ENCODE results near the gene GLYATL1B.

DNA sequence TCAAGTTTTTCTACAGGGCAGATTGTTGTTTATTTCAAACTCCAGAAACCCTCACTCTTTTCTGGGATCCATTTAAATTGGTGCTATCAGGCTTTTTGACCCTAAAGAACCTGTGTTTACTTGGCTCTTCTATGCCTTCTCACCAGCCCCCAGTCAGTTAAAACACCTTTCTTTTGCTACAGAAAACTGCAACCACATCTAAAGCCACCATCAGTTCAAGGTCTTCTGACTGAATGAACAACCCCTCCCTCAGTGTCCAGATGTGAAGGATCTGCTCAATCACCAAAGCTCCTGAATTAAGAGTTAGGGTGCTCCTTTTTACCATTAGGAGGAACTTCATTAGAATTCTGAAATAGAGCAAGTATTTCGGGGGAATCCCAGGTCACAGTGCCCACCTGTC, 7.0 kb upstream of the GLYATL1B start:
- TF ChIP-seq, protein P1, sequence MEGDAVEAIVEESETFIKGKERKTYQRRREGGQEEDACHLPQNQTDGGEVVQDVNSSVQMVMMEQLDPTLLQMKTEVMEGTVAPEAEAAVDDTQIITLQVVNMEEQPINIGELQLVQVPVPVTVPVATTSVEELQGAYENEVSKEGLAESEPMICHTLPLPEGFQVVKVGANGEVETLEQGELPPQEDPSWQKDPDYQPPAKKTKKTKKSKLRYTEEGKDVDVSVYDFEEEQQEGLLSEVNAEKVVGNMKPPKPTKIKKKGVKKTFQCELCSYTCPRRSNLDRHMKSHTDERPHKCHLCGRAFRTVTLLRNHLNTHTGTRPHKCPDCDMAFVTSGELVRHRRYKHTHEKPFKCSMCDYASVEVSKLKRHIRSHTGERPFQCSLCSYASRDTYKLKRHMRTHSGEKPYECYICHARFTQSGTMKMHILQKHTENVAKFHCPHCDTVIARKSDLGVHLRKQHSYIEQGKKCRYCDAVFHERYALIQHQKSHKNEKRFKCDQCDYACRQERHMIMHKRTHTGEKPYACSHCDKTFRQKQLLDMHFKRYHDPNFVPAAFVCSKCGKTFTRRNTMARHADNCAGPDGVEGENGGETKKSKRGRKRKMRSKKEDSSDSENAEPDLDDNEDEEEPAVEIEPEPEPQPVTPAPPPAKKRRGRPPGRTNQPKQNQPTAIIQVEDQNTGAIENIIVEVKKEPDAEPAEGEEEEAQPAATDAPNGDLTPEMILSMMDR (IDR thresholded peaks at IDR 0.05 in 2 of 3, conservative IDR thresholded peaks at IDR 0.05 in 1 of 3; ENCODE audit: borderline replicate concordance in 1 of 3, insufficient read depth in 1 of 3, low read depth in 2 of 3, low read length in 2 of 3) = no peak
- no peak for TF ChIP-seq POLR2A (IDR thresholded peaks at IDR 0.05; ENCODE audit: borderline replicate concordance, extremely low read depth, insufficient read depth, insufficient read length)
- no peak for TF ChIP-seq POLR2AphosphoS5 (IDR thresholded peaks at IDR 0.05; ENCODE audit: low read depth, low read length)
- no peak for TF ChIP-seq YY1 (IDR thresholded peaks at IDR 0.05; ENCODE audit: extremely low read depth, insufficient replicate concordance, low read depth, low read length)
- TF ChIP-seq, protein P2, sequence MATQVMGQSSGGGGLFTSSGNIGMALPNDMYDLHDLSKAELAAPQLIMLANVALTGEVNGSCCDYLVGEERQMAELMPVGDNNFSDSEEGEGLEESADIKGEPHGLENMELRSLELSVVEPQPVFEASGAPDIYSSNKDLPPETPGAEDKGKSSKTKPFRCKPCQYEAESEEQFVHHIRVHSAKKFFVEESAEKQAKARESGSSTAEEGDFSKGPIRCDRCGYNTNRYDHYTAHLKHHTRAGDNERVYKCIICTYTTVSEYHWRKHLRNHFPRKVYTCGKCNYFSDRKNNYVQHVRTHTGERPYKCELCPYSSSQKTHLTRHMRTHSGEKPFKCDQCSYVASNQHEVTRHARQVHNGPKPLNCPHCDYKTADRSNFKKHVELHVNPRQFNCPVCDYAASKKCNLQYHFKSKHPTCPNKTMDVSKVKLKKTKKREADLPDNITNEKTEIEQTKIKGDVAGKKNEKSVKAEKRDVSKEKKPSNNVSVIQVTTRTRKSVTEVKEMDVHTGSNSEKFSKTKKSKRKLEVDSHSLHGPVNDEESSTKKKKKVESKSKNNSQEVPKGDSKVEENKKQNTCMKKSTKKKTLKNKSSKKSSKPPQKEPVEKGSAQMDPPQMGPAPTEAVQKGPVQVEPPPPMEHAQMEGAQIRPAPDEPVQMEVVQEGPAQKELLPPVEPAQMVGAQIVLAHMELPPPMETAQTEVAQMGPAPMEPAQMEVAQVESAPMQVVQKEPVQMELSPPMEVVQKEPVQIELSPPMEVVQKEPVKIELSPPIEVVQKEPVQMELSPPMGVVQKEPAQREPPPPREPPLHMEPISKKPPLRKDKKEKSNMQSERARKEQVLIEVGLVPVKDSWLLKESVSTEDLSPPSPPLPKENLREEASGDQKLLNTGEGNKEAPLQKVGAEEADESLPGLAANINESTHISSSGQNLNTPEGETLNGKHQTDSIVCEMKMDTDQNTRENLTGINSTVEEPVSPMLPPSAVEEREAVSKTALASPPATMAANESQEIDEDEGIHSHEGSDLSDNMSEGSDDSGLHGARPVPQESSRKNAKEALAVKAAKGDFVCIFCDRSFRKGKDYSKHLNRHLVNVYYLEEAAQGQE (IDR thresholded peaks at IDR 0.05; ENCODE audit: low read depth) = no peak
- TF ChIP-seq EZH2phosphoT487 (IDR thresholded peaks at IDR 0.05; ENCODE audit: borderline replicate concordance) = no peak
- TF ChIP-seq EZH2 (IDR thresholded peaks at IDR 0.05) = no peak
- TF ChIP-seq, protein P3, sequence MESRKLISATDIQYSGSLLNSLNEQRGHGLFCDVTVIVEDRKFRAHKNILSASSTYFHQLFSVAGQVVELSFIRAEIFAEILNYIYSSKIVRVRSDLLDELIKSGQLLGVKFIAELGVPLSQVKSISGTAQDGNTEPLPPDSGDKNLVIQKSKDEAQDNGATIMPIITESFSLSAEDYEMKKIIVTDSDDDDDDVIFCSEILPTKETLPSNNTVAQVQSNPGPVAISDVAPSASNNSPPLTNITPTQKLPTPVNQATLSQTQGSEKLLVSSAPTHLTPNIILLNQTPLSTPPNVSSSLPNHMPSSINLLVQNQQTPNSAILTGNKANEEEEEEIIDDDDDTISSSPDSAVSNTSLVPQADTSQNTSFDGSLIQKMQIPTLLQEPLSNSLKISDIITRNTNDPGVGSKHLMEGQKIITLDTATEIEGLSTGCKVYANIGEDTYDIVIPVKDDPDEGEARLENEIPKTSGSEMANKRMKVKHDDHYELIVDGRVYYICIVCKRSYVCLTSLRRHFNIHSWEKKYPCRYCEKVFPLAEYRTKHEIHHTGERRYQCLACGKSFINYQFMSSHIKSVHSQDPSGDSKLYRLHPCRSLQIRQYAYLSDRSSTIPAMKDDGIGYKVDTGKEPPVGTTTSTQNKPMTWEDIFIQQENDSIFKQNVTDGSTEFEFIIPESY (IDR thresholded peaks at IDR 0.05; ENCODE audit: extremely low read depth, insufficient replicate concordance, low read length) = no peak
- no peak for TF ChIP-seq SIN3A (IDR thresholded peaks at IDR 0.05; ENCODE audit: low read depth)
